LNCAP (cell line): Measurements from ENCODE around the gene CARS1.

ENCODE experiments used
- TF ChIP-seq, protein P1 (sequence below): fragments of 450-650 bp; IDR thresholded peaks from 2 replicates; pipeline ENCODE4 v1.5.1; 2017; ENCODE audit warnings: mild to moderate bottlenecking

The CARS1 gene

GRCh38 chr11:2974272-2974671 is 83.0 kb downstream of the CARS1 start:
- TF ChIP-seq, protein P1, sequence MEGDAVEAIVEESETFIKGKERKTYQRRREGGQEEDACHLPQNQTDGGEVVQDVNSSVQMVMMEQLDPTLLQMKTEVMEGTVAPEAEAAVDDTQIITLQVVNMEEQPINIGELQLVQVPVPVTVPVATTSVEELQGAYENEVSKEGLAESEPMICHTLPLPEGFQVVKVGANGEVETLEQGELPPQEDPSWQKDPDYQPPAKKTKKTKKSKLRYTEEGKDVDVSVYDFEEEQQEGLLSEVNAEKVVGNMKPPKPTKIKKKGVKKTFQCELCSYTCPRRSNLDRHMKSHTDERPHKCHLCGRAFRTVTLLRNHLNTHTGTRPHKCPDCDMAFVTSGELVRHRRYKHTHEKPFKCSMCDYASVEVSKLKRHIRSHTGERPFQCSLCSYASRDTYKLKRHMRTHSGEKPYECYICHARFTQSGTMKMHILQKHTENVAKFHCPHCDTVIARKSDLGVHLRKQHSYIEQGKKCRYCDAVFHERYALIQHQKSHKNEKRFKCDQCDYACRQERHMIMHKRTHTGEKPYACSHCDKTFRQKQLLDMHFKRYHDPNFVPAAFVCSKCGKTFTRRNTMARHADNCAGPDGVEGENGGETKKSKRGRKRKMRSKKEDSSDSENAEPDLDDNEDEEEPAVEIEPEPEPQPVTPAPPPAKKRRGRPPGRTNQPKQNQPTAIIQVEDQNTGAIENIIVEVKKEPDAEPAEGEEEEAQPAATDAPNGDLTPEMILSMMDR, result no peak

- TF ChIP-seq, protein P1, result no peak
Observed at GRCh38 chr11:2968341-2968900, 88.8 kb downstream of the CARS1 start.

GRCh38 chr11:2964782-2965181 is 92.4 kb downstream of the CARS1 start:
- TF ChIP-seq, protein P1, result no peak

DNA sequence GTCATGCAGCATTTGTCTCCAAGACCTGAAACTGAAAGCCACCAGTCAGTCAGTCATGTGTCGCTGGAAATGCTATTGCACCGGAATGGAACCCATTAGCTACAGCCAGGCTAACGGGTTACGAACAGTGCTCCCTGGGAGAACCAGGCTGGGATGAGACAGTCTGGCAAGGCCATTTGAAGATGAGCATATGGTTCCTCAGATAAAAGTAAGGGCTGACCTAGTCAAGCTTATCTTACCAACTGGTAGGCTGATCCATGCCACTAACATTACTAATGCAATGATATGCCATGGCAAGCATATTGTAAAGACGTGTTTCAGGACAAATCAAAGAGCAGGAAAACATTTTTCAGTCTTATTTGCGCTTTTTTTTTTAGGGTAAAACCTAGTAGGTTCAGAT is 93.5 kb downstream of the CARS1 start:
- TF ChIP-seq, protein P1, result no peak

DNA sequence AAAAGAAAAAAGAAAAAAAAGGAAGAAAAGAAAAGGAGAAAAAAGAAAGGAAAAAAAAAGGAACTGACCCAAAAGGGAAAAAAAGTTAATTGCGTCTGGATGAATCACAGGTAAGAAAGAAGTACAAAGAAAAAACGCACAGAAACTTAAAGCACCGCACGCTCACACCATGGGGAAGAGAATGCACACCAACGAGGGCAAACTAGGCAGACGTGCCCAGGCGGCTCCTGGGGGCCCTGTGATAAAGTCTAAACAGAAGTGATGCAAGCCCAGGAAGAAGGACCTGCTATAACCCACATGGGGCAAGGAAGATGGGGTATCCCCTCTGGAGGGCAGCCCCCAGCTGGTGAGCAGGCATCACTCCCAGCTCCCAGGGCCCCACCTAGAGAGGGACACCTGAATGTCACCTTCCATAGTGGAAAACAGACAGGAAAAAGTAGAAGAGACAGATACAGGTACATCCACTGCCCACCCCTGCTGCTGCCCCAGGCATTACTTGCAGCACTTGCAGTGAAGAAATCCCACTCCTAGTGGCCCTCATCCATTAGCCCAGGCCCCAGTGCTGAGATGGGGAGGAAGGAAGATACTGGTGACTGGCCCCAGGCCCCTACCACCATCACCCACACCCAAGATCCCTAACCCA is 94.0 kb downstream of the CARS1 start:
- TF ChIP-seq, protein P1, result no peak

DNA sequence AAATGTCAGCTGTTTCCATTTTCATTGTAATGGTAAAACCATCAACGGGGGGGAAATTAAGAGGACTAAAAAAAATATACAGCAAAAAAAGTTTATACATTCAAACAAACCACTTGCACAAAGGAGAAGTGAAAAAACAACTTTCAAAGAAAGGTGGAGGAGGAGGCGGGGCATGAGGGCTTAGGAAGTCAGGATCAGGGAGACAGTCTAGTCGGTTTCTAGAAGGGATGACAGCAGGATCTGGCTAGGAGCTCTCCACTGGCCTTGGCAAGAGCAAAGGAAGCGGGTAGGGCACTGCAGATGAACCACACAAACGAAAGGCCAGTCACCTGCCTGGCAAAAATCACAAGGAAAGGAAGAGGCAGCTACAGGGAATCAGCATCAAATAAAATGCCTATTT is 96.1 kb downstream of the CARS1 start:
- TF ChIP-seq, protein P1, result no peak

- TF ChIP-seq, protein P1, result no peak
Observed at GRCh38 chr11:2960139-2960538, 97.1 kb downstream of the CARS1 start.

DNA sequence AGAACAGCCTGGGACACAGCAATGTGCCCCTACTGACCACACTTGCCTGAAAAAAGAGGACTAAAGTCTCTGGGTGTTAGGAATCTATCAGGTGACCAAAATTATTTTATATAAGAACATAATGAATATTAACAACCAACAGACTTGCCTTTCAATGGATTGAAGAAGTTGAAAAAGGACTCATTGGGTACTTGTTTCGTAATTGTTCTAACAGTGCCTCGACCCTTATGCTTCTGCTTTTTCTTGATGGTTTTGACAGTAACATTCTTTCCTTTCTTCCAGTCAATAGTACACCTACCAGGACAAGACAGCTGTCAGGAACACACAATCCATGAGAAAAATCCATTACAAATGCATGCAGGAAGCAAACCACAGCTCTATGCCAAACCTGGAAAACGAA is 99.0 kb downstream of the CARS1 start:
- TF ChIP-seq, protein P1, result no peak
